Measurements from ENCODE around the gene PNPLA5.

PNPLA5 gene

GRCh38 chr22:43862882-43863202 lies 29.0 kb downstream of the PNPLA5 start:
- DNase-seq (ENCODE audit: low read depth) = no peak
- TF ChIP-seq, protein P1, sequence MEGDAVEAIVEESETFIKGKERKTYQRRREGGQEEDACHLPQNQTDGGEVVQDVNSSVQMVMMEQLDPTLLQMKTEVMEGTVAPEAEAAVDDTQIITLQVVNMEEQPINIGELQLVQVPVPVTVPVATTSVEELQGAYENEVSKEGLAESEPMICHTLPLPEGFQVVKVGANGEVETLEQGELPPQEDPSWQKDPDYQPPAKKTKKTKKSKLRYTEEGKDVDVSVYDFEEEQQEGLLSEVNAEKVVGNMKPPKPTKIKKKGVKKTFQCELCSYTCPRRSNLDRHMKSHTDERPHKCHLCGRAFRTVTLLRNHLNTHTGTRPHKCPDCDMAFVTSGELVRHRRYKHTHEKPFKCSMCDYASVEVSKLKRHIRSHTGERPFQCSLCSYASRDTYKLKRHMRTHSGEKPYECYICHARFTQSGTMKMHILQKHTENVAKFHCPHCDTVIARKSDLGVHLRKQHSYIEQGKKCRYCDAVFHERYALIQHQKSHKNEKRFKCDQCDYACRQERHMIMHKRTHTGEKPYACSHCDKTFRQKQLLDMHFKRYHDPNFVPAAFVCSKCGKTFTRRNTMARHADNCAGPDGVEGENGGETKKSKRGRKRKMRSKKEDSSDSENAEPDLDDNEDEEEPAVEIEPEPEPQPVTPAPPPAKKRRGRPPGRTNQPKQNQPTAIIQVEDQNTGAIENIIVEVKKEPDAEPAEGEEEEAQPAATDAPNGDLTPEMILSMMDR (IDR thresholded peaks at IDR 0.05; ENCODE audit: control insufficient read depth, insufficient read depth, low read depth, low read length, missing control alignments) = no peak
- H3K4me3 ChIP-seq (ENCODE audit: control insufficient read depth, low read depth, low read length) = no peak overlapping the region

DNA sequence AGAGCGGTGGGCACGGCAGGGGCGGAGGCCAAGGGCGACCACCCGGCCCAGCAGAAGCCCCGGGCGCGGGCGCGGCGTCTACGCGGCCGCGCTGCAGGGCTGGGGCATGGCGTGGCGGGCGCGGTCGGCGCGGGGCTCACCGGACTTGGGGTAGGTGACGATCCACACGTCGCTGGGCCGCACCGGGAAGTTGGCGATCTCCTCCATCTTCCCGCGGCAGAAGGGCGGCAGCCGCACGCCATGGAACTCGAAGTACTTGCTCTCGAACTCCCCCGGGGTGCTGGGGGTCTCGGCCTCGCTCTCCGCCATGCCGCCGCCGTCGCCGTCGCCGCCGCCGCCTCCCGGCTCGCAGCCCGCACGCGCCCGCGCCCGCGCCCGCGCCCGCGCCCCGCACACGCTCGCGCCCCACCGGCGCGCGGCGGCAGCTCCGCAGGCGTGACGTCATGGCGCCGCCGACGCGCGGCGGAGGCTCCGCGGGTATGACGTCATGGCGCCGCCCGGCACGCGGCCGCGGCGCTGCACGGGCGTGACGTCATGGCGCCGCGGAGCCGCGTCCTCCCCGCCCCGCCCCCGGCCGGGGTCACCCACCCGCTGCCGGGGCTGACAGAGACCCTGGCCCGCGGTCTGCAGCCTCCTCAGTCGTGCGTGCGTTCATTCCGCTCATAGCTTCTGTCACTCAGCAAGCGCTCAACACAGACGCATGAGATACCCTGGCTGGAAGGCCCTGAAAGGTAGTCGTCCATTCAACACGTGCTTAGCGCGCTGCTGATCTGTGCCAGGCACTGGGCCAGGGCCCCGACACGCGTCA lies 29.5 kb downstream of the PNPLA5 start, which contains the start of gene SULT4A1:
Gene SULT4A1 (minus strand): TSS at position 440 of the 808 bp plus-strand sequence. CDS start 131 bp downstream, at position 309.
- TF ChIP-seq, protein P1 (IDR thresholded peaks at IDR 0.05; ENCODE audit: control insufficient read depth, insufficient read depth, low read depth, low read length, missing control alignments) = no peak
- no peak within 1 kb of the TSS for H3K4me3 ChIP-seq (ENCODE audit: control insufficient read depth, low read depth, low read length)
- DNase-seq (ENCODE audit: low read depth) = no peak

GRCh38 chr22:43861529-43861928 lies 30.3 kb downstream of the PNPLA5 start:
- H3K4me3 ChIP-seq (ENCODE audit: control insufficient read depth, low read depth, low read length) = no peak overlapping the region
- TF ChIP-seq, protein P1 (IDR thresholded peaks at IDR 0.05; ENCODE audit: control insufficient read depth, insufficient read depth, low read depth, low read length, missing control alignments) = no peak

DNA sequence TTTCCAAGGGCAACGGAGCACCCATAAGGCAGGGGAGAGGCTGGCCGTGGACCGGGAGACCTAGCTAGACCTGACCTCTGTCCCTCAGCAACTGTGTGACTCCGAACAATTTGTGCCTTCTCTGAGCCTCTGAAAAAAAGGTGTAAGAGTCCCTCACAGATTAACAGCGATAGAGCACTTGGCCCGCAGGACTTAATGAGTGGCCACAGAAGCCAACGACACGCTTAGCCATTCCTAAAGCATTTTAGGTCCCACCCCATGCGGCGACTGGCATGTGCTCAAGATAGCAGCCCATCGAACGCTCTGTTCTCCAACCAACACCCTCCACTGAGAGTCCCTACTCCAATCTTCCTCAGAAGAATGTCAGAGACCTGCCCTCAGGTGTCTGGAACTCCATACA lies 31.0 kb downstream of the PNPLA5 start:
- no peak overlapping the region for H3K4me3 ChIP-seq (ENCODE audit: control insufficient read depth, low read depth, low read length)
- DNase-seq (ENCODE audit: low read depth) = no peak
- TF ChIP-seq, protein P1 (IDR thresholded peaks at IDR 0.05; ENCODE audit: control insufficient read depth, insufficient read depth, low read depth, low read length, missing control alignments) = no peak

More at GRCh38 chr22:43861529-43861928, 30.3 kb downstream of the PNPLA5 start:
- no peak for DNase-seq (ENCODE audit: low read depth)

DNA sequence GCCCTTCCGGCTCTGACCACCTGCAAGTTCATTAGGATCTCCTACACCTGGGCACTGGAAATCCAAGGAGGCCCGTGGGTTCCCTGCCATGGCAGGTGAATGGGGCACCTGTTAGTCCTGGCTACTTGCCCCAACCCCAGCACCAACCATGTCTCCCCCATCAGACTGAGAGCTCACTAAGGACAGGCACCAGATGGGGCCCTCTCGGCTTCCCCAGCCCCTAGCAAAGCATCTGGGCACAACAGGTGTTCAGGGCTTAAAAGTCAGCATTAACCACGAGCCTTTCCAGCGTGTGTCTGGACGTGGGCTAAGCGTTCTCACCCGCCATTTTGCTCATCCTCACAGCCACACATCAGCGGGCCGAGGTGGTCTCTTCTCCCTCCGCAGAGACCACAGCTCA lies 31.7 kb downstream of the PNPLA5 start:
- no peak overlapping the region for H3K4me3 ChIP-seq (ENCODE audit: control insufficient read depth, low read depth, low read length)
- TF ChIP-seq, protein P1 (IDR thresholded peaks at IDR 0.05; ENCODE audit: control insufficient read depth, insufficient read depth, low read depth, low read length, missing control alignments) = no peak
- DNase-seq (ENCODE audit: low read depth) = no peak

- DNase-seq (ENCODE audit: low read depth) = no peak
- TF ChIP-seq, protein P1 (IDR thresholded peaks at IDR 0.05; ENCODE audit: control insufficient read depth, insufficient read depth, low read depth, low read length, missing control alignments) = no peak
- no peak overlapping the region for H3K4me3 ChIP-seq (ENCODE audit: control insufficient read depth, low read depth, low read length)
Observed at GRCh38 chr22:43859621-43860020, 32.2 kb downstream of the PNPLA5 start.

Measured in AG09309 (cell line).